GM23338 (cell line): ENCODE measurements around the gene AFF3.

Source experiments
- CREB1 ChIP-seq: fragments of 250-450 bp; sonication (Bioruptor Pico); IDR thresholded peaks from 2 replicates; pipeline ENCODE4 v1.5.0; 2020; ENCODE audit warnings: low read depth, mild to moderate bottlenecking, moderate library complexity
- EZH2 ChIP-seq: fragments of 200-600 bp; sonication (generic); IDR thresholded peaks from one replicate; pipeline ENCODE4 v1.8.0; 2017; ENCODE audit warnings: antibody characterized with exemption, mild to moderate bottlenecking, low read depth; ENCODE audit not compliant: unreplicated experiment
- EZH2phosphoT487 ChIP-seq: fragments of 200-600 bp; sonication (generic); IDR thresholded peaks from one replicate; pipeline ENCODE4 v1.8.1; 2018; ENCODE audit warnings: antibody characterized with exemption; ENCODE audit not compliant: unreplicated experiment
- JUNB ChIP-seq: IDR thresholded peaks from one replicate; pipeline ENCODE4 v1.6.1; 2016; ENCODE audit warnings: antibody characterized with exemption; ENCODE audit not compliant: unreplicated experiment
- NANOG ChIP-seq: IDR thresholded peaks from 2 replicates; pipeline ENCODE4 v1.6.1; 2016; ENCODE audit warnings: antibody characterized with exemption, borderline replicate concordance
- POLR2AphosphoS5 ChIP-seq: IDR thresholded peaks from 2 replicates; pipeline ENCODE4 v1.6.1; 2016; ENCODE audit warnings: antibody characterized with exemption, low read depth
- STAT1 ChIP-seq: IDR thresholded peaks from one replicate; pipeline ENCODE4 v1.6.1; 2016; ENCODE audit warnings: antibody characterized with exemption; ENCODE audit not compliant: unreplicated experiment
- TF ChIP-seq, protein P1 (sequence below), 2 experiments: fragments of 200-600 bp in 1 of 2; sonication (generic) in 1 of 2; conservative IDR thresholded peaks; 2 replicates each; pipeline versions ENCODE4 v1.5.1 to v1.6.1; 2016 to 2017; ENCODE audit warnings: antibody characterized with exemption in 2 of 2, low read depth in 2 of 2, mild to moderate bottlenecking in 2 of 2, moderate library complexity in 1 of 2
- TF ChIP-seq, protein P2 (sequence below): IDR thresholded peaks from 2 replicates; pipeline ENCODE4 v1.6.1; 2016; ENCODE audit warnings: antibody characterized with exemption
- TF ChIP-seq, protein P3 (sequence below): IDR thresholded peaks from one replicate; pipeline ENCODE4 v1.6.1; 2018; ENCODE audit warnings: antibody characterized with exemption; ENCODE audit not compliant: unreplicated experiment

DNA sequence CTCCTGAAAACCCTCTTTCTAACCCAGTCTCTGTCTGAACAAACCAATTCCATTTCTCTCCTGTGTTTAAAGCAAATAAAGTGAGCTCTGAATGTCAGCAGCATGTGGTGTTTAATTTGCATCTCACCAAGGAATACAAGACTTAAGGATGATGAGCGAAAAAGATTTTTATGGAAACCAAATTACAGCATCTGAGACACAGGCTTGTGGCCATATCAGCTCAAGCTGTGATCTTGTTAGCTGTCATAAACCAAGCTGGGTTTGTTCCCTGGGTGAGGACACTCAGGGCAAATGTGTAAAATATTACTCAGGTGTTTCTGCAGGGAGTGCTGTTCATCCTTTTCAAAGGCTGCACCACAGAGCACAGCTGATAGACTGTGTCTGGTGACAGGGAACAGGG lies 523.2 kb downstream of the AFF3 start:
- TF ChIP-seq, protein P1, sequence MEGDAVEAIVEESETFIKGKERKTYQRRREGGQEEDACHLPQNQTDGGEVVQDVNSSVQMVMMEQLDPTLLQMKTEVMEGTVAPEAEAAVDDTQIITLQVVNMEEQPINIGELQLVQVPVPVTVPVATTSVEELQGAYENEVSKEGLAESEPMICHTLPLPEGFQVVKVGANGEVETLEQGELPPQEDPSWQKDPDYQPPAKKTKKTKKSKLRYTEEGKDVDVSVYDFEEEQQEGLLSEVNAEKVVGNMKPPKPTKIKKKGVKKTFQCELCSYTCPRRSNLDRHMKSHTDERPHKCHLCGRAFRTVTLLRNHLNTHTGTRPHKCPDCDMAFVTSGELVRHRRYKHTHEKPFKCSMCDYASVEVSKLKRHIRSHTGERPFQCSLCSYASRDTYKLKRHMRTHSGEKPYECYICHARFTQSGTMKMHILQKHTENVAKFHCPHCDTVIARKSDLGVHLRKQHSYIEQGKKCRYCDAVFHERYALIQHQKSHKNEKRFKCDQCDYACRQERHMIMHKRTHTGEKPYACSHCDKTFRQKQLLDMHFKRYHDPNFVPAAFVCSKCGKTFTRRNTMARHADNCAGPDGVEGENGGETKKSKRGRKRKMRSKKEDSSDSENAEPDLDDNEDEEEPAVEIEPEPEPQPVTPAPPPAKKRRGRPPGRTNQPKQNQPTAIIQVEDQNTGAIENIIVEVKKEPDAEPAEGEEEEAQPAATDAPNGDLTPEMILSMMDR (conservative IDR thresholded peaks at IDR 0.05; ENCODE audit: low read depth in 2 of 2), result no peak
- TF ChIP-seq, protein P2, sequence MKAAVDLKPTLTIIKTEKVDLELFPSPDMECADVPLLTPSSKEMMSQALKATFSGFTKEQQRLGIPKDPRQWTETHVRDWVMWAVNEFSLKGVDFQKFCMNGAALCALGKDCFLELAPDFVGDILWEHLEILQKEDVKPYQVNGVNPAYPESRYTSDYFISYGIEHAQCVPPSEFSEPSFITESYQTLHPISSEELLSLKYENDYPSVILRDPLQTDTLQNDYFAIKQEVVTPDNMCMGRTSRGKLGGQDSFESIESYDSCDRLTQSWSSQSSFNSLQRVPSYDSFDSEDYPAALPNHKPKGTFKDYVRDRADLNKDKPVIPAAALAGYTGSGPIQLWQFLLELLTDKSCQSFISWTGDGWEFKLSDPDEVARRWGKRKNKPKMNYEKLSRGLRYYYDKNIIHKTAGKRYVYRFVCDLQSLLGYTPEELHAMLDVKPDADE, result no peak
- TF ChIP-seq POLR2AphosphoS5, result no peak
- TF ChIP-seq EZH2phosphoT487, result no peak
- TF ChIP-seq, protein P3, sequence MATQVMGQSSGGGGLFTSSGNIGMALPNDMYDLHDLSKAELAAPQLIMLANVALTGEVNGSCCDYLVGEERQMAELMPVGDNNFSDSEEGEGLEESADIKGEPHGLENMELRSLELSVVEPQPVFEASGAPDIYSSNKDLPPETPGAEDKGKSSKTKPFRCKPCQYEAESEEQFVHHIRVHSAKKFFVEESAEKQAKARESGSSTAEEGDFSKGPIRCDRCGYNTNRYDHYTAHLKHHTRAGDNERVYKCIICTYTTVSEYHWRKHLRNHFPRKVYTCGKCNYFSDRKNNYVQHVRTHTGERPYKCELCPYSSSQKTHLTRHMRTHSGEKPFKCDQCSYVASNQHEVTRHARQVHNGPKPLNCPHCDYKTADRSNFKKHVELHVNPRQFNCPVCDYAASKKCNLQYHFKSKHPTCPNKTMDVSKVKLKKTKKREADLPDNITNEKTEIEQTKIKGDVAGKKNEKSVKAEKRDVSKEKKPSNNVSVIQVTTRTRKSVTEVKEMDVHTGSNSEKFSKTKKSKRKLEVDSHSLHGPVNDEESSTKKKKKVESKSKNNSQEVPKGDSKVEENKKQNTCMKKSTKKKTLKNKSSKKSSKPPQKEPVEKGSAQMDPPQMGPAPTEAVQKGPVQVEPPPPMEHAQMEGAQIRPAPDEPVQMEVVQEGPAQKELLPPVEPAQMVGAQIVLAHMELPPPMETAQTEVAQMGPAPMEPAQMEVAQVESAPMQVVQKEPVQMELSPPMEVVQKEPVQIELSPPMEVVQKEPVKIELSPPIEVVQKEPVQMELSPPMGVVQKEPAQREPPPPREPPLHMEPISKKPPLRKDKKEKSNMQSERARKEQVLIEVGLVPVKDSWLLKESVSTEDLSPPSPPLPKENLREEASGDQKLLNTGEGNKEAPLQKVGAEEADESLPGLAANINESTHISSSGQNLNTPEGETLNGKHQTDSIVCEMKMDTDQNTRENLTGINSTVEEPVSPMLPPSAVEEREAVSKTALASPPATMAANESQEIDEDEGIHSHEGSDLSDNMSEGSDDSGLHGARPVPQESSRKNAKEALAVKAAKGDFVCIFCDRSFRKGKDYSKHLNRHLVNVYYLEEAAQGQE, result no peak
- TF ChIP-seq EZH2, result no peak
- TF ChIP-seq CREB1 (CRISPR knock-in tag), result no peak
- TF ChIP-seq STAT1, result no peak
- TF ChIP-seq JUNB, result no peak
- TF ChIP-seq NANOG, result no peak
